ENCODE data around the gene OSM. TPM values are rescaled to one million over a fixed set of nuclear protein-coding genes. Genes with fewer than 3 reads are reported as not detected.
A peak's percentile ranks its signal among the peaks of the same experiment; 100 is the strongest.

OSM gene
- total and polyA plus RNA-seq, 4 donors: 0.09 to 0.84 (median 0.25) TPM; not detected in 1

- H3K4me3 ChIP-seq (ENCODE audit: low read depth in 1 of 3, low read length in 3 of 3): no peak overlapping the region
- H3K36me3 ChIP-seq (ENCODE audit: control insufficient read depth in 4 of 4, insufficient read depth in 3 of 4, low read depth in 1 of 4, low read length in 3 of 4): peaks cover 0 to 12% (median 7%) of the 10 kb centered on the region in 4 donors
- no peak overlapping the region for H3K9ac ChIP-seq (ENCODE audit: low read depth in 1 of 2, low read length in 2 of 2)
- no peaks in the 10 kb centered on the region for H3K27me3 ChIP-seq (ENCODE audit: control insufficient read depth in 4 of 4, insufficient read depth in 4 of 4, low read length in 3 of 4)
- H3K27ac ChIP-seq (ENCODE audit: low read depth in 1 of 2, low read length in 2 of 2): peak overlapping the region in 1 of 2 donors; percentile 52
- DNase-seq (ENCODE audit: low spot score): no peak
- peaks cover 3 to 26% (median 16%) of the 10 kb centered on the region in 4 donors for H3K4me1 ChIP-seq (ENCODE audit: control insufficient read depth in 4 of 4, insufficient read depth in 4 of 4, low read length in 3 of 4)
- no peaks in the 10 kb centered on the region for H3K9me3 ChIP-seq (ENCODE audit: control insufficient read depth in 4 of 4, low read length in 3 of 4)
- WGBS: 77% methylated on average over 7 of the region's 7 CpGs
- TF ChIP-seq HNF4A (conservative IDR thresholded peaks at IDR 0.05) (no peak), MAX (IDR thresholded peaks at IDR 0.05) (no peak), YY1 (IDR thresholded peaks at IDR 0.05) (no peak), TAF1 (conservative IDR thresholded peaks at IDR 0.05) (no peak), FOXA2 (IDR thresholded peaks at IDR 0.05) (no peak), NR2F2 (IDR thresholded peaks at IDR 0.05) (no peak), RXRA (IDR thresholded peaks at IDR 0.05) (no peak), GABPA (IDR thresholded peaks at IDR 0.05 in 1 of 2, conservative IDR thresholded peaks at IDR 0.05 in 1 of 2) (no peak), EGR1 (IDR thresholded peaks at IDR 0.05; ENCODE audit: low read depth in 2 of 2) (no peak), SP1 (IDR thresholded peaks at IDR 0.05) (no peak), FOXA1 (IDR thresholded peaks at IDR 0.05) (no peak), JUND (IDR thresholded peaks at IDR 0.05) (no peak), RAD21 (IDR thresholded peaks at IDR 0.05) (no peak)
- TF ChIP-seq, protein P1, sequence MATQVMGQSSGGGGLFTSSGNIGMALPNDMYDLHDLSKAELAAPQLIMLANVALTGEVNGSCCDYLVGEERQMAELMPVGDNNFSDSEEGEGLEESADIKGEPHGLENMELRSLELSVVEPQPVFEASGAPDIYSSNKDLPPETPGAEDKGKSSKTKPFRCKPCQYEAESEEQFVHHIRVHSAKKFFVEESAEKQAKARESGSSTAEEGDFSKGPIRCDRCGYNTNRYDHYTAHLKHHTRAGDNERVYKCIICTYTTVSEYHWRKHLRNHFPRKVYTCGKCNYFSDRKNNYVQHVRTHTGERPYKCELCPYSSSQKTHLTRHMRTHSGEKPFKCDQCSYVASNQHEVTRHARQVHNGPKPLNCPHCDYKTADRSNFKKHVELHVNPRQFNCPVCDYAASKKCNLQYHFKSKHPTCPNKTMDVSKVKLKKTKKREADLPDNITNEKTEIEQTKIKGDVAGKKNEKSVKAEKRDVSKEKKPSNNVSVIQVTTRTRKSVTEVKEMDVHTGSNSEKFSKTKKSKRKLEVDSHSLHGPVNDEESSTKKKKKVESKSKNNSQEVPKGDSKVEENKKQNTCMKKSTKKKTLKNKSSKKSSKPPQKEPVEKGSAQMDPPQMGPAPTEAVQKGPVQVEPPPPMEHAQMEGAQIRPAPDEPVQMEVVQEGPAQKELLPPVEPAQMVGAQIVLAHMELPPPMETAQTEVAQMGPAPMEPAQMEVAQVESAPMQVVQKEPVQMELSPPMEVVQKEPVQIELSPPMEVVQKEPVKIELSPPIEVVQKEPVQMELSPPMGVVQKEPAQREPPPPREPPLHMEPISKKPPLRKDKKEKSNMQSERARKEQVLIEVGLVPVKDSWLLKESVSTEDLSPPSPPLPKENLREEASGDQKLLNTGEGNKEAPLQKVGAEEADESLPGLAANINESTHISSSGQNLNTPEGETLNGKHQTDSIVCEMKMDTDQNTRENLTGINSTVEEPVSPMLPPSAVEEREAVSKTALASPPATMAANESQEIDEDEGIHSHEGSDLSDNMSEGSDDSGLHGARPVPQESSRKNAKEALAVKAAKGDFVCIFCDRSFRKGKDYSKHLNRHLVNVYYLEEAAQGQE (IDR thresholded peaks at IDR 0.05): no peak
- TF ChIP-seq, protein P2, sequence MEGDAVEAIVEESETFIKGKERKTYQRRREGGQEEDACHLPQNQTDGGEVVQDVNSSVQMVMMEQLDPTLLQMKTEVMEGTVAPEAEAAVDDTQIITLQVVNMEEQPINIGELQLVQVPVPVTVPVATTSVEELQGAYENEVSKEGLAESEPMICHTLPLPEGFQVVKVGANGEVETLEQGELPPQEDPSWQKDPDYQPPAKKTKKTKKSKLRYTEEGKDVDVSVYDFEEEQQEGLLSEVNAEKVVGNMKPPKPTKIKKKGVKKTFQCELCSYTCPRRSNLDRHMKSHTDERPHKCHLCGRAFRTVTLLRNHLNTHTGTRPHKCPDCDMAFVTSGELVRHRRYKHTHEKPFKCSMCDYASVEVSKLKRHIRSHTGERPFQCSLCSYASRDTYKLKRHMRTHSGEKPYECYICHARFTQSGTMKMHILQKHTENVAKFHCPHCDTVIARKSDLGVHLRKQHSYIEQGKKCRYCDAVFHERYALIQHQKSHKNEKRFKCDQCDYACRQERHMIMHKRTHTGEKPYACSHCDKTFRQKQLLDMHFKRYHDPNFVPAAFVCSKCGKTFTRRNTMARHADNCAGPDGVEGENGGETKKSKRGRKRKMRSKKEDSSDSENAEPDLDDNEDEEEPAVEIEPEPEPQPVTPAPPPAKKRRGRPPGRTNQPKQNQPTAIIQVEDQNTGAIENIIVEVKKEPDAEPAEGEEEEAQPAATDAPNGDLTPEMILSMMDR (IDR thresholded peaks at IDR 0.05; ENCODE audit: low read depth, low read length, missing input control): no peak
- TF ChIP-seq, protein P3, sequence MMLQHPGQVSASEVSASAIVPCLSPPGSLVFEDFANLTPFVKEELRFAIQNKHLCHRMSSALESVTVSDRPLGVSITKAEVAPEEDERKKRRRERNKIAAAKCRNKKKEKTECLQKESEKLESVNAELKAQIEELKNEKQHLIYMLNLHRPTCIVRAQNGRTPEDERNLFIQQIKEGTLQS (IDR thresholded peaks at IDR 0.05): no peak
These were observed 38.0 kb upstream of the OSM start for GRCh38 chr22:30304495-30305244.

DNA sequence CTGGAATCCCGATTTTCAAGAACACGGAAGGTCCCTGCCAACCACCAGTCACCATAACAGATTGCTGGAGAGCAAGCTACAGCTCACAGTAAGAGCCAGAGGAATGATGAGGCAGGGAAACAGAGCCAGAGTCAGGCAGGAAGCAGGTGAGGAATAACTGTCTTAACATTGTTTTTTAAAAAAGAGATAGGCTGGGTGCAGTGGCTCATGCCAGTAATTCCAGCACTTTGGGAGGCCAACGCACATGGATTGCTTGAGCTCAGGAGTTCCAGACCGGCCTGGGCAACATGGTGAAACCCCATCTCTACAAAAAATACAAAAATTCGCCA lies 36.1 kb upstream of the OSM start:
- peaks cover 0 to 23% (median 16%) of the 10 kb centered on the region in 4 donors for H3K4me1 ChIP-seq (ENCODE audit: control insufficient read depth in 4 of 4, insufficient read depth in 4 of 4, low read length in 3 of 4)
- H3K36me3 ChIP-seq (ENCODE audit: control insufficient read depth in 4 of 4, insufficient read depth in 3 of 4, low read depth in 1 of 4, low read length in 3 of 4): peaks cover 0 to 23% (median 9%) of the 10 kb centered on the region in 4 donors
- no peaks in the 10 kb centered on the region for H3K9me3 ChIP-seq (ENCODE audit: control insufficient read depth in 4 of 4, low read length in 3 of 4)
- no peaks in the 10 kb centered on the region for H3K27me3 ChIP-seq (ENCODE audit: control insufficient read depth in 4 of 4, insufficient read depth in 4 of 4, low read length in 3 of 4)
- H3K27ac ChIP-seq (ENCODE audit: low read depth in 1 of 2, low read length in 2 of 2): peak overlapping the region in 1 of 2 donors; percentile 45
- WGBS: 87% methylated on average over 5 of the region's 5 CpGs
- no peak for DNase-seq (ENCODE audit: low spot score)
- no peak overlapping the region for H3K9ac ChIP-seq (ENCODE audit: low read depth in 1 of 2, low read length in 2 of 2)
- no peak overlapping the region for H3K4me3 ChIP-seq (ENCODE audit: low read depth in 1 of 3, low read length in 3 of 3)
- TF ChIP-seq ZBTB33 (IDR thresholded peaks at IDR 0.05): no peak
- TF ChIP-seq NR2F2 (IDR thresholded peaks at IDR 0.05): no peak
- TF ChIP-seq, protein P2 (IDR thresholded peaks at IDR 0.05; ENCODE audit: low read depth, low read length, missing input control): no peak
- no peak for TF ChIP-seq MAX (IDR thresholded peaks at IDR 0.05)
- TF ChIP-seq, protein P3 (IDR thresholded peaks at IDR 0.05): no peak
- TF ChIP-seq RAD21 (IDR thresholded peaks at IDR 0.05): no peak
- no peak for TF ChIP-seq HNF4A (conservative IDR thresholded peaks at IDR 0.05)
- no peak for TF ChIP-seq RXRA (IDR thresholded peaks at IDR 0.05)
- TF ChIP-seq JUND (IDR thresholded peaks at IDR 0.05): no peak
- TF ChIP-seq TAF1 (conservative IDR thresholded peaks at IDR 0.05): no peak
- no peak for TF ChIP-seq GABPA (IDR thresholded peaks at IDR 0.05 in 1 of 2, conservative IDR thresholded peaks at IDR 0.05 in 1 of 2)

All from liver (tissue), 9 donors.